GM23248 (cell line): Measurements from ENCODE around the gene DOCK9.

Experiments
- EZH2 ChIP-seq: fragments of 200-600 bp; sonication (generic); IDR thresholded peaks from 2 replicates; pipeline ENCODE4 v1.6.1; 2018; ENCODE audit warnings: antibody characterized with exemption, mild to moderate bottlenecking; ENCODE audit not compliant: insufficient read depth, poor library complexity, severe bottlenecking
- EZH2phosphoT487 ChIP-seq: fragments of 200-600 bp; sonication (generic); IDR thresholded peaks from 2 replicates; pipeline ENCODE4 v1.6.1; 2018; ENCODE audit warnings: antibody characterized with exemption, moderate library complexity, mild to moderate bottlenecking, low read depth; ENCODE audit not compliant: insufficient read depth

- TF ChIP-seq EZH2, result no peak
- TF ChIP-seq EZH2phosphoT487, result no peak
Measured at GRCh38 chr13:98963917-98964316, 13.9 kb downstream of the DOCK9 start.
